ENCODE data around the gene DISC1.
"Not testable (repeated sequence)": the region's sequence is repeated elsewhere in the genome, so short reads cannot be mapped to it uniquely, and the experiment has no call there.

Gene DISC1

DNA sequence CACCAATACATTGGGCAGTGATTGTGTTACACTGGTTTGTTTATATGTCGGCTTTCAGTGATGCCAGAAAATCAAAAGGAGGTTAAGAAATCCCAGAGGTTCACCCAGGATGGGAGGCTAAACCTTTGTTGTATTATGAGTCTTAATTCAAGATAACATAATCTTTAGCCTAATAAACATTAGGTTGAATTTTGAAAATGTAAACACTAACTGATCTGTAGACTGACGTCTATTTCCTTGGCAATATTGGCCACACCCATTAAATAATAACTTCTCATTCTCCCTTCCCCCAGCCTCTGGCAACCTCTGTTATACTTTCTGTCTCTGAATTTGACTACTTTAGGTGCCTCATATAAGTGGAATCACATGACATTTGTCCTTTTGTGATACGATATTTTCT is 238.7 kb downstream of the DISC1 start:
- DNase-seq, result no peak

DNA sequence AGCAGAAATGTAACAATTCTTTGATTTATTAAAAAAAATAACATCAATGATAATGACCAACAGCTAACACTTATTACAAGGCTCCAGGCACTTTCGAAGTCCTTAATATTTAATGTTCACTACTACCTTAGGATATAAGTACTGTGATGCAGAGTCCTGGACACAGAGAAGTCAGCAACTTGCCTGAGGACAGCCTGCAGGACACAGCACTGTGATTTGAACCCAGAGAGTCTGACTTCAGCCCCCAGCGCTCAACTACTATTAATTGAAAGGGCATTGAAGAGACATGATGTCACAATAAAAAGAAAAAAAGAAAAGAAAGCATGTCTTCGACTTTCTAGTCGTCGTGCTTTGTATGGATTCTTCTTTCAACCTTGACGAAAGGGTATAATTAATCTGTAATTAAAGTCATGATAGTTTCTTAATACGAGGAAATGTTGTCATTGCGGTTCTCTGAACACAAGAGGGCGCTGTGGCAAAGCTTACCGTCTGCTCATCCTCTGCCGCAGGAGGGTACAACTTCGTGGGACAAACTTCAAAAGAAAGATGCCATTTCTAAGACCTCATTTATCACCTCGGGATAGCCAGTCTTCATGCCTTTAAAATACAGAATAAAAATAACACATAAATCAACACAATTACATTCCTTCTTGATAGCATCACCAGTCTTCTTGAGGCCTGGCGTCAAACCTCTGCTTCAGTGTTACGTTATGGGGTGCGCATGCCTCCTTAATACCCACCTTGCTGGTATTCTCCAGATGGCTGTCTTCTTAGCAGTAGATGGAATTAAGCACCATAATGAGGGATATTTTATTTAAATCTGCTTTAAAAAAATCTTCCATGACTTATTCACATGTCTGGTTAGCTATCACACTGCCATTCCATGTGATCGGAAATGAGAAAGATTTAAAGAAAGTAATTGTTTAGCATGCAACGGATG is 240.1 kb downstream of the DISC1 start:
- no peak for DNase-seq

DNA sequence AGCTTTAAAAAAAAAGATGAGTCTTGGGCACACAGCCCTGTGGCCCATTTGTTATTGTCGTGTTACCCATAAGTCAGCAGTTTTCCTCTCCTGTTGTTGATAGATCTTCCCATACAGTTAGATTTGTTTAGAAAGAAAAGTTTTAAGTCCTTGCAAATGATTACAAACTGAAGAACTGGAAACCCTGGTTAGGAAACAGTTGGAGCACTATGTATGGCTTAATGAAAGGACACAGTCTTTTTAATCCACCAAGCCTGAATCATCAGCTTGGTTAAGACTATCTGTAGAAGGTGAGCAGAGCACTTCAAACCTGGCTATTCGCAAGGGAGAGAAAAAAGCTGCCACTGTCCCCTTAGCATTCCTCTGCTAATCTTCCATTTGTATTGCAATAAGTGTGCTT is 241.0 kb downstream of the DISC1 start:
- no peak for DNase-seq

DNA sequence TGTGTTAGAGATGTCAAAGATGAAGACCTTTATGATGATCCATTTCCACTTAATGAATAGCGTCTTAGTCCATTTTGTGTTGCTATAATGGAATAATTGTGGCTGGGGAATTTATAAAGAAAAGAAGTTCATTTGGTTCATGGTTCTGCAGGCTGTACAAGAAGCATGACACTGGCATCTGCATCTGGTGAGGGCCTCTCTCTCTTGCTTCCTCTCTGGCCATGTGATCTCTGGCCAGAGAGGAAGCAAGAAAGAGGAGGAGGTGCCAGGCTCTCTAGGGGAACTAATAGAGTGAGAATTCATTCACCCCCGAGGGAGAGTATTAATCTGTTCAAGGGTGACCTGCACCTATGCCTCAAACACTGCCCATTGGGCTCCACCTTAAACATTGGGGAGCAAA is 242.8 kb downstream of the DISC1 start:
- DNase-seq, result no peak

DNA sequence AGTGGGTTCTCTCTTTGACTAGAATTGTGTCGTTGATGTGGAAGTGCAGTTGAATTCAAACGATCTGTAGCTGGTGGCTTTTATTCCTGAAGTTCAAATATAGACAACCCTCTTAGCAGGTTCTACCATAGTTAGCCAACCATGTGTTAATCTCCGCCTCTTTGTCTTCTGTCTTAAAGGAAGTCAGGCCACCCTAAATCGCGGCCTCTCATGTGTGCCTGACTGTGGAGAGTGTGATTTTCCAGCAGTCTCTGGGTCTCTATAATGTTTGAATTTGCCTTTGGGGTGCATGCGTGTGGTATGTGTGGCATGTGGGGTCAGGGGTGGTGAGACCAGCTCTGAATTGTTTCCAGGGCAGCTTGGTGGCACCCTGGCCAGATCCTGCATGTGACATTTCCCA is 244.9 kb downstream of the DISC1 start:
- no peak for DNase-seq

DNA sequence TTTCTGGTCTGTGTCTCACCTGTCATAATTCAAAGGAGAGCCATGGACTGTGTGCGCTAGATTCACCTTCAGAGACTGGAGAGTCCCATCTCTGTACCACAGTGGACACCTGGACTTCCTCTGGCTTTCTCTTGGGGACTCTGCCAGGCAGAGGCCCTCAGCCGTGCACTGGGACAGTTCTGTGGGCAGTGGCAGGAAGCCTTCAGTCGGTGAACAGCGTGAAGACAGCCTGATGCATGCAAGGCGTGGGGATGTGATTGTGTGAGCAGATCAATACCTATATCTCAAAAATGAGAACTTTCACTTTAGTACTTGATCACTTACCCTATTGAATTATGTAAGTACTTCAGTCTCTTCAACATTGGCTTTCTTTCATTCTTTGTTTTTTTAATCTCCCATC is 245.3 kb downstream of the DISC1 start:
- DNase-seq, result no peak

DNA sequence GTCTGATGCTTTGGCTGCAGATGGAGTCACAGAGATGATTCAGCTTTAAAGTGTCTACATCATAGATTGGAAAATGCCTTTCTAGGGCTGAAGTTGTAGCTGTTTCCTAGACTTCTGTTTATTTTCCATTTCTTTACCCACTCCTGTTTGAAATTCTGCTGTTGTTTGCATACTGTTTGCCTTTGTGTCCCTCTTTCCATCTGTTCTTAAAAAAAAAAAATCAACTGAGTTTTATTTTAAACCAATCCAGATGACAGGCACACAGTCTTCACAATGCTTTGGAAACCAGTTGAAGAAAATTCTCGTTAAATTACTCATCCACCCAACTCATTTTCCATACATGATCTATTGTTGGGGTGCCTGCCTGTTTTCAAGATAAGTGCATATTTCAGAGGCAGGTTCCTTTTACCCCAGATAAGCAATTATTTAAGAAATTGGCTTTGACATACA is 245.9 kb downstream of the DISC1 start:
- no peak for DNase-seq

DNA sequence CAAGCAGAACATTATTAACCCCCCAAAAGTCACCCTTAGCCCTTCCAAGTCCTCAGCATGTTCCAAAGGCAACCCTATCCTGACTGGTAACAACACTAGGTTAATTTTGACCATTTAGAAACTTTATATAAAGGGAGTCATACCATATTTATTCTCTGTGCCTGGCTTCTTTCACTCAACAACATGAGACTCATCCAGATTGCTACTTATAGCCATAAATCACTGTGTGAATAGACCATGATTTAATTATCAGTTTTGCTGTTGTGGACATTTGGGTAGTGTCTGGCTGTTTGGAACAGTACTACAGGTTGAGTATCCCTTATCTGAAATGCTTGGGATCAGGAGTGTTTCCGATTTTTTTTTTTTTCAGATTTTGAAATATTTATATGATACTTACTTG is 252.1 kb downstream of the DISC1 start:
- no peak for DNase-seq

DNA sequence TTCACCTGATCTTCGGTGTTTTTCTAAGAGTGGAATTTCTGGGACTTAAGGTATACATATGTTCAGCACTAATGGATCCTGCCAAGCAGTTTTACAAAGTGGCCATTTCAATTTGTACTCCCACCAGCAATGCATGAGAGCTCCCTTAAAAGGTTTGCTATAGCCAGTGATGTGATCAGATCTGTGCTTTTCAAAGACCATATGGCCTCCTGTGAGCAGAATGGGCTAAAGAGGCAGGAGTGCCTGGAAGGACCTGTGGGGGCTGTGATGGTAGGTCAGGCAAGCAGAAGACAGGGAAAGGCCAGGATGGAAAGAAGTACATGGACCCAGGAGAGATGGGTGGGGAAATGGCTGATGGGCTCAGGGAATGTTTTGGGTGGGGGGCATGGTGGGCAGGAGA is 252.7 kb downstream of the DISC1 start:
- DNase-seq, result no peak

DNA sequence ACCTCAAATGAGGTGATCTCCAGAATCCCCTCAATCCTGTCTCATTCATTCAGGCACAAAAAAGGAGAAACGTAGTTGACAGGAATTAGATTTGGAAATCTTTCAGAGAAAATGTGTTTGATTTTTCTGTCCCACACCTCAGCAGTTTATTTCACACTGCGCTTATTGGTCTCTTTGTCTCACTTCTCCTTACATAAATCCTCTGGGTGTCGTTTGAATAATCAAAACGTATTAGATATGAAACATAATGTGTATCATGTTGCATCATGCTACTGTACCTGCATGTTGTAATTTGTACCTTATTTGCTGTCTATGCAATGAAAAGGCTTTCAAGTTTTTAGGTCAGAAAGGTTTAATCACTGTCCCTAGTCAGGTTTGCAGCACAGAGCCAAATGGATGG is 255.7 kb downstream of the DISC1 start:
- DNase-seq, result no peak

DNA sequence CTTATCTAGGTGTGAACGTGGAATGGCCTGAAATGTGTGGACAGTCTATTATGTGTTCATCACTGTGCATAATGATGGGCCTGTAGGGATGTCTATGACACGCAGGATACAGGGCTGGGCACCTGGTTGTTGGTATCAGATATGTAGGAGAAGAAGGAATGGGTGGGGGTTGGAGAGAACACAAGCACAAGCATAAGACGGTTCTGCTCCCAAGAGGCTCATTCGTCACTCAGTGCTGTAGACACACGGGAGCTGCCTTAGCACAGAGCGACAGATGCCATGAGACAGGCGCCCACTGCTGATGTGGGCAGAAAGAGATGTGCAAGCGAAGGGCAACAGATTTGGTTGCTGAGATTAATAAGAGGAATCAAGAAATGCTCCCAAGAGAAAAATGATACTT is 256.2 kb downstream of the DISC1 start:
- DNase-seq, result no peak

DNA sequence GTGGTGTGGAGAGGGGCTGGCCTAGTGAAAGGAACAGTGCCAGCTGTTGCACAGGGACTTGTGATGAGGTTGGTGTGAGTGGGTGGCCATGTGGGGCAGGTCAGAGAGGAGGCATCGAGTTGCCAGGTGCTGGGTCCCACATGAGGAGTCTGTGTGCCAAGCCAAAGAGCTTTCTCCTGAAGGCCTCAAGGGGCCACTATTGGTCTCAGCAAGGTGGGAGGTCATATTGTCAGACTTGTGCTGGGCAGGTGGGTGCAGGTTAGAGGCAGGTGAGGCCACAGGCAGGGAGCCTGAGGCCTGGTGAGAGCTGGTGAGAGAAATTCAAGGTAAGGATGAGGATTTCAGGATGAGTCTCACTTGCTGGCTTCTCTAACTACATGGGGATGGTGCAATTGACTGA is 256.8 kb downstream of the DISC1 start:
- DNase-seq, result no peak

DNA sequence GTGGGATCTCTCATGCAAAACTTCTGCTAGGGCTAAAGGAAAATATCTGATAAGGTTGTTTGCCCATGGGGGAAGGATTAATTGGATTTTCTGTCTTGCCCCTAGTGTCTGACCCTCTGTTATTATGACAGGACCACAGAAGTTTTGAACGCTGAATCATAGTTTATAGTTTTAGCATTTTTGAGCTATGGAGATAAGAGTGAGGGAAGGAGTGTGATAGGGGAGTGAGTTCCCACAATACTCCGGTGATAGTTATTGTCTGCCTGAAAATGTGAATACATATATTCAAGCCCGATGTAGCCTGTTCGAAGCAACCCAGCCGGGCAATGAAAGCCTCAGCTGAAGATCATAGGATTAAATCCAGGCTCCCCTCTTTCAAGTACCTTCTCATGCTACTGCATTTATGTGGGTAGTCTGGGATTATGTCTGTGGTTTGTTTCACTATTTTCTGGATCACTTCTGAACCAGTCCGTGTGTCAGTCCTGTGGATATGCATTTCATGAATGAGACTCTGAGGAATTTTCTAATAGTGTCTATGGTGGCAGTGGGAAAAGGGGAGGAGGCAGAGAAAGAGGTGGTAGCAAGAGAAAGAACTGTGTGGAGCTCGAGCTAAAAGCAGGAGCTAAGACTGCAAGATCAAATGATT is 258.7 kb downstream of the DISC1 start:
- DNase-seq, result no peak

DNA sequence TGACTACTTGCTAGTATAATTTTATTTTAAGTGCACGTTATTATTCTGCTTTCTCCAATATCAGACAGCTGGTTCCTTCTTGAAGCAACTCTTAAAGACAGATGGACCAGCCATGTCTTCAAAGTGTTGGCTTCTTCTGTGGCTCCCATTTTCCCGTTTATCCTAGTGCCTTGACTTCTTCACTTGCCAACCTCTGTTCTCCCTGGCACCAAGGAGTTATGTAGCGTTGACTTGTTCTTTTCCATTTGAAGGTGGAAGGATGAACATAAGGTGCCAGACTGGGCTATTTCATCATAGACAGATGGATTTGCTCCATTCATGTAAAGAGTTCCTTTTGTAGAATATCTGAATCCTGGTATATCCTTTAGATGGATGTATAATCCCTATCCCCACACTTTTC is 260.6 kb downstream of the DISC1 start:
- DNase-seq, result no peak

DNA sequence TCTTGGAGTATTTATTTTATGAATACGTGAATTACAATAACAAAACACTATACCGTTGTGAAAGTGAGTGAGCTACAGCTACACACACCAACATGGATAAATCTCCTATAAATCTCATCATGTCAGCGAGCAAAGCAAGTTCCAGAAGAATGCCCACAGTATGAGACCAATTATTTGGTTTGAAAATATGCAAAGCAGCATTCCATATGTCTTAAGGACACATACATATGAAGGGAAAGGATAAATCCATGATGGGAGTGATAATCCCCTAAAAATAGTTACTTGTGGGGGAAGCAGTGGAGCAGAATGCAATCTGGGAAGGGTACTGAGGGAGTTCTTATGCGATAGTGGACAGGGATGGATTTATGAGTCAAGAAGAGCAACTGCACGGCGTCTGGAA is 261.3 kb downstream of the DISC1 start:
- no peak for DNase-seq

DNA sequence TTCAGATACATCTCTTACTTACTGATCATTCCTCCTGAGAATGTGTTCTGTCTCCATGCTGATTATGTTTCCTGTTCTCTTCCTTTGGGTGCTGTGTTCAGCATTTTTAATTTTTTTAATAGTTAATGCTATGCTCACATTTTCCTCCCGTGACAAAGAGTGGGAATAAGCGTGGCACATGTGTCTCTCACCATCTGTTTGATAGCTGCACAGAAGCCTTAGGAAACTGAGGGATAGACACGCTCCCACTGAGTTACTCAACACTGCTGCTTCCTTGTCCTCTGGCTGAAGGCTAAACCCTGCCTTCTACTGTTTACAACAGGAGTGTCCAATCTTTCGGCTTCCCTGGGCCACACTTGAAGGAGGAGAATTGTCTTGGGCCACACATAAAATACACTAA is 264.2 kb downstream of the DISC1 start:
- DNase-seq, result no peak

DNA sequence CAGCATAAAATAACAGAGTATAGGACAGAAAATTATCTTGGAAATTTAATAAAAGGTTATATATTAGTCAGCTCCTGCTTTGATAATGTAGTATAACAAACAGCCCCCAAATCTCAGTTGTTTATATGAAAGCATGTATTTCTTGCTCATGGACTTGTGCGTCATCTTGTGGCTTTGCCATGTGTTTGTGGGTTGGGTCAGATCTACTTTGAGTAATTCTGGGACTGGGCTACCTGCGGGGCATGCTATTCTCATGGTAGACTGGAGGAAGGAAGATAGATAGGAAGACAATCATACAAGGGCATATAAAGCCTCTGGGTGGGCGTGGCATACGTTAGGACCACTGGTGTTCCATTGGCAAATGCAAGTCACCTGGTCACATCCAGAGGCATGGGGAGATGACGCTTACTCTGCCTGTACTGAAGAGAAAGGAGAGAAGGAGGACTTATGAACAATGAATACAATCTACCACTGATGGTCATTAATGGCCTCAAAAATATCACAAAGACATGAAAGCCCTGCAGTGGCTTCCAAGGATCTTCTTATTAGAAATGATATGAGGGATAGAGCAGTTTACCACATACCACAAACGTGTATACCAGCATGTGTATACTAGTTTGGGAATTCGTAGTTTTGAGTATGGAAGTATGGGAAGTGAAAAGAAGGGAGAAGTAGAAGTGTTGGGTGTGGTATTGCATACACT is 267.0 kb downstream of the DISC1 start:
- no peak for DNase-seq

DNA sequence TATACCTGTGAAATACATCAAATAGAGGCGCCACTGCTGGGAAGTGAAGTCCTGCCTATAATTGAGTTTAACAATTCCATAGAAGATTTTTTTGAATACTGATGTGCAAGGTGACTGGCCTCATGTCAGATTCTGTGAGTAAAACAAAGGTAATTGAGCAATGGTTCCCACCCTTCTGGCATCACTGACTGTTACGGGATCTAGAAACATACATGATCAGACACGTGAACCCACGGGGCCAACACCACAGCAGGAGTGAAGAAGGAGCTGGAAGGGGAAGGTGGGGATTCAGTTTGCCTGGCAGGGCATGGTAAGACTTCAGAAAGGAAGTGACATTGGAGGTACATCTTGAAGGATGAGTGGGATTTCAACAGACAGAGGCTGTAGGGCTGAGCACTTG is 270.2 kb downstream of the DISC1 start:
- DNase-seq, result no peak

DNA sequence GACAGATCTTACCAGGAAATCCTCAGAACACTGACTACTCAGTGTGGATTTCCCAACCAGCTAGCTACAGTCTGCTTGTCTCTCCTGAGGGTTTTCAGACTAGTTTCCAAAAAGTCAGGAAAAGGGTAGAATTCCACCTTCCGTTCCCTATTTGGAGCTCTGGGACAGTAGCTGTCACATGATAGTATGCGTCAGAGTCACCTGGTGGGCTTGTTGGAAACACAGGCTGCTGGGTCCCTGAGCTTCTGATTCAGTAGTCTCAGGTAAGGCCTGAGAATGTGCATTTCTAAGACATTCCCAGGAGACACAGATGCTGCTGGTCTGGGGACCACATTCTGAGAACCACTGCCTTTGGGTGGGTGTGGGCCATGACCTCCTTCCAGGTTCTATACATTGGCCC is 272.5 kb downstream of the DISC1 start:
- no peak for DNase-seq

DNA sequence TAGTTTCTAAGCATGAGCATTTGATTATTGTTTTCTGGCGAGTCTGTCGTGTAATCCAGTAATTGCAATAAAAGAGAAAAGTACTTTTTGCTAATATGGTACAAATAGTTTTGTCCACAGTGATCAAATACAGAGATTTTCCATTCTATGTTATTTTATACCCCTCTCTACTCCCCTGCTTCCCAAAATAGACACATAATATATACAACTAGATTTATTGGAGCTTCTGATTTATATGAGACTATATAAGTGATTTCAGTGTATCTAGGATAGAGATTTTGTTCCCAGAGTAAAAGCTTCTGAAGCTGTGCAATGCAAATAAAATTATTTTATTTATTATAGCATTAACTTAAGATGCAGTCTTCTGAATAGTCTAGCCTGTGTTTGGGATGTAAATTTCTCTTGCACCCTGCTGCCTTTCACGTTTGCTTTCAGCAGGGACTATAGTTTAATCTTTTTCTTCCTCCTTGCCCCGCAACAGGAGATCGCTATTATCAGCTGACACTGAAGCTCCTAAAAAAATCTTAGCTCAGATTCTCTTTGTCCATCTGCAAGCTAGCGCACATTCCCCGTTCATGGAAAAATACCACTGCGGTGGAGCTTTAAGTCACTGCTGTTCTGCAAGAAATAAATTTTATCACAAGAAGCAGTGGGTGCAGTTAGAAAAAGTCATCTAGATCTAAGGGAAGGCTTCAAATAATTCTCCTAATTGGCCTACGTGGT is 273.3 kb downstream of the DISC1 start:
- no peak for DNase-seq

DNA sequence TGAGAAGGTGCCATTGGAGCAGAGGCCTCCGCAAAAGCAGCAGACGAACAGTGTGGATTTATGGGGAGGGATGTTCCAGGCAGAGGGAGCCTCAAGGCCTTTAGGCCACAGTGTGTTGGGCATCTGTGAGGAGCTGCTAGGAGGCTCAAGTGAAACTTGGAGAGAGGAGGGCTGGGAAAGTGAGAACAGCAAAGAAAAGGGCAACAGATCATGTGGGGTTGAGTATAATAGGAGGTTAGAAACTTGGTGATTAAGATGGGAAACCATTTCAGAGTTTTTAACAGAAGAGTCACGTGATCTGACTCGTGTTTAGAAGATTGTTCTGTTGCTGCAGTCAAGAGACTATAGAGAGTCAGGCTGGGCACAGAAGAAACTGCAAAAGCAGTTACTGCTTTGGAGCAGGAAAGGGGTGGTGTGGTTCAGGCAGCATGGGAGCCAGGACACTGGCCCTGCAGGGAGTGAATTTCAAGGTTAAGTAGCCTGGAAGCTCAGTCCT is 277.0 kb downstream of the DISC1 start:
- DNase-seq, result no peak

DNA sequence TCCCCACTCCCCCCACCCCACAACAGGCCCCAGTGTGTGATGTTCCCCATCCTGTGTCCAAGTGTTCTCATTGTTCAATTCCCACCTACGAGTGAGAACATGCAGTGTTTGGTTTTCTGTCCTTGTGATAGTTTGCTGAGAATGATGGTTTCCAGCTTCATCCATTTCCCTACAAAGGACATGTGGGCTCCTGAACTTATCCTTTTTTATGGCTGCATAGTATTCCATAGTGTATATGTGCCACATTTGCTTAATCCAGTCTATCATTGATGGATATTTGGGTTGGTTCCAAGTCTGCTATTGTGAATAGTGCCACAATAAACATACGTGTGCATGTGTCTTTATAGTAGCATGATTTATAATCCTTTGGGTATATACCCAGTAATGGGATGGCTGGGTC is 280.7 kb downstream of the DISC1 start:
- not testable (repeated sequence) for DNase-seq

DNA sequence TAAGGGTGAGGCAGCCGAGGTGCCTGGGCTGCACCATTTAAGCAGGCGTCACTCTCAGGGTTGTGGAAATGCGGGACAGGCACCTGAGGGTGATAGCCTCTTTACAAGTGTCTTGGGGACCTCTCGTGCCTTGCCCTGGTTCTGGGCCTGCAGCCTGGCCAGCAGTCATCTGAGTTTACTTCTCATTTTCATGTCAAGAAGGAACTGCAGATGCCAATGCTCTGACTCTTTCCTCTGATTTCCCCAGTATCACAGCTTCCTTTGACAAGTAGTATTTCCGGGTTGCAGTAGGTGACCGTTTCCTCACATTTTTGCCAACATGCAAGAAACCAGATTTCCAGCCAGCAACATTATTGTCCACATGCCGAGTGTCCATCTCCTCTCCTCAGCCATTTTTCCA is 286.9 kb downstream of the DISC1 start:
- DNase-seq, result no peak

All from NCI-H2081 treated with DMSO at 0.1 percent for 48 hours (cell line).